ENCODE data around the gene OLA1. TPM values are rescaled to one million over a fixed set of nuclear protein-coding genes. Genes with fewer than 3 reads are reported as not detected.

The OLA1 gene
- polyA plus RNA-seq, 3 donors, result 24.9 to 72.3 (median 71.9) TPM

- peaks cover 6 to 26% of the 10 kb centered on the region in 2 donors for H3K36me3 Mint-ChIP-seq
- no peaks in the 10 kb centered on the region for H3K79me2 ChIP-seq (ENCODE audit: insufficient read depth, low read length)
- H3K4me1 Mint-ChIP-seq, result no peaks in the 10 kb centered on the region
- H3K4me3 Mint-ChIP-seq, result no peak overlapping the region
- no peak overlapping the region for H3K27ac Mint-ChIP-seq
- no peaks in the 10 kb centered on the region for H3K27me3 ChIP-seq (ENCODE audit: control insufficient read depth in 2 of 2, insufficient read depth in 2 of 2, low read length in 2 of 2)
- H3K4me2 ChIP-seq (replicated peaks; ENCODE audit: extremely low read depth, low read length, poor library complexity, severe bottlenecking), result no peak overlapping the region
- no CpG with 5 or more reads among the region's 5 CpGs for WGBS (ENCODE audit: insufficient coverage)
- no peak overlapping the region for H3K27ac ChIP-seq (ENCODE audit: low read depth in 1 of 2, low read length in 2 of 2)
- DNase-seq, result no peak
- H2AFZ ChIP-seq (ENCODE audit: insufficient read depth, low read depth, low read length, poor library complexity, severe bottlenecking), result no peak overlapping the region
- peaks cover 0 to 3% (median 0%) of the 10 kb centered on the region in 3 donors for H3K27me3 Mint-ChIP-seq (ENCODE audit: low read depth in 3 of 3)
- H3K4me1 ChIP-seq (ENCODE audit: control insufficient read depth in 1 of 2, insufficient read depth in 2 of 2, low read length in 2 of 2), result no peaks in the 10 kb centered on the region
- no peaks in the 10 kb centered on the region for H3K9me3 ChIP-seq (replicated peaks in 1 of 2; ENCODE audit: control insufficient read depth in 1 of 2, insufficient read depth in 1 of 2, low read length in 2 of 2)
- intact Hi-C loops (cut with micrococcal nuclease), result no loop called here
- H3K4me3 ChIP-seq (replicated peaks in 1 of 3; ENCODE audit: low read depth in 2 of 3, low read length in 3 of 3), result no peak overlapping the region
- H3K9ac ChIP-seq (ENCODE audit: insufficient read depth, low read length, poor library complexity, severe bottlenecking), result no peak overlapping the region
- no peak for TF ChIP-seq CTCF (IDR thresholded peaks at IDR 0.05)
- no peaks in the 10 kb centered on the region for H4K20me1 ChIP-seq (ENCODE audit: insufficient read depth, low read length)
- H3K9me3 Mint-ChIP-seq, result no peaks in the 10 kb centered on the region
- no peaks in the 10 kb centered on the region for H3K36me3 ChIP-seq (replicated peaks in 1 of 2; ENCODE audit: control insufficient read depth in 1 of 2, insufficient read depth in 2 of 2, low read length in 2 of 2)
Observed at GRCh38 chr2:174094542-174094941, 153.8 kb downstream of the OLA1 start.

- Mint-ChIP-seq H3K4me3 (no peak overlapping the region), H3K27me3 (ENCODE audit: low read depth in 3 of 3) (peaks cover 0 to 3% (median 0%) of the 10 kb centered on the region in 3 donors), H3K9me3 (peaks cover 0 to 1% (median 0%) of the 10 kb centered on the region in 7 donors), H3K4me1 (no peaks in the 10 kb centered on the region), H3K27ac (no peak overlapping the region), H3K36me3 (peaks cover 11 to 15% of the 10 kb centered on the region in 2 donors)
- intact Hi-C loops (cut with micrococcal nuclease), result no loop called here
- Histone ChIP-seq H3K27me3 (ENCODE audit: control insufficient read depth in 2 of 2, insufficient read depth in 2 of 2, low read length in 2 of 2) (no peaks in the 10 kb centered on the region), H3K9ac (ENCODE audit: insufficient read depth, low read length, poor library complexity, severe bottlenecking) (no peak overlapping the region), H3K4me3 (replicated peaks in 1 of 3; ENCODE audit: low read depth in 2 of 3, low read length in 3 of 3) (no peak overlapping the region), H3K4me2 (replicated peaks; ENCODE audit: extremely low read depth, low read length, poor library complexity, severe bottlenecking) (no peak overlapping the region), H3K4me1 (ENCODE audit: control insufficient read depth in 1 of 2, insufficient read depth in 2 of 2, low read length in 2 of 2) (no peaks in the 10 kb centered on the region), H3K9me3 (replicated peaks in 1 of 2; ENCODE audit: control insufficient read depth in 1 of 2, insufficient read depth in 1 of 2, low read length in 2 of 2) (no peaks in the 10 kb centered on the region), H2AFZ (ENCODE audit: insufficient read depth, low read depth, low read length, poor library complexity, severe bottlenecking) (no peak overlapping the region), H4K20me1 (ENCODE audit: insufficient read depth, low read length) (no peaks in the 10 kb centered on the region), H3K79me2 (ENCODE audit: insufficient read depth, low read length) (no peaks in the 10 kb centered on the region), H3K27ac (ENCODE audit: low read depth in 1 of 2, low read length in 2 of 2) (no peak overlapping the region), H3K36me3 (replicated peaks in 1 of 2; ENCODE audit: control insufficient read depth in 1 of 2, insufficient read depth in 2 of 2, low read length in 2 of 2) (no peaks in the 10 kb centered on the region)
- WGBS (ENCODE audit: insufficient coverage), result 83% methylated on average over 1 of the region's 4 CpGs
- no peak for TF ChIP-seq CTCF (IDR thresholded peaks at IDR 0.05)
- DNase-seq, result peak in 1 of 3 donors; percentile 43
Observed at GRCh38 chr2:174090476-174090875, 157.9 kb downstream of the OLA1 start.
